NCI-H748 (cell line): ENCODE data around the gene PIBF1.
"Not testable (repeated sequence)": the region's sequence is repeated elsewhere in the genome, so short reads cannot be mapped to it uniquely, and the experiment has no call there.

ENCODE experiments used
- DNase-seq: peaks from one replicate; lab custom pipeline; 2025; ENCODE audit not compliant: unreplicated experiment; lab: John Stamatoyannopoulos, UW

PIBF1 gene

GRCh38 chr13:73001971-73002370, 220.0 kb downstream of the PIBF1 start:
- DNase-seq, result peak; percentile 81

GRCh38 chr13:73011751-73012150, 229.8 kb downstream of the PIBF1 start:
- no peak for DNase-seq

- DNase-seq, result no peak
Measured at GRCh38 chr13:73015805-73016204, 233.9 kb downstream of the PIBF1 start.

- no peak for DNase-seq
Measured at GRCh38 chr13:73018336-73018735, 236.4 kb downstream of the PIBF1 start.

- no peak for DNase-seq
Measured at GRCh38 chr13:73025217-73026012, 243.5 kb downstream of the PIBF1 start.

- no peak for DNase-seq
Measured at GRCh38 chr13:73034901-73035300, 253.0 kb downstream of the PIBF1 start.

- no peak for DNase-seq
Measured at GRCh38 chr13:73035660-73036059, 253.7 kb downstream of the PIBF1 start.

GRCh38 chr13:73036566-73036965, 254.6 kb downstream of the PIBF1 start:
- DNase-seq, result no peak

GRCh38 chr13:73038064-73038463, 256.1 kb downstream of the PIBF1 start:
- DNase-seq, result peak; percentile 80

- peak; percentile 85 for DNase-seq
Measured at GRCh38 chr13:73039201-73040108, 257.5 kb downstream of the PIBF1 start.

- no peak for DNase-seq
Measured at GRCh38 chr13:73040484-73040883, 258.6 kb downstream of the PIBF1 start.

- DNase-seq, result no peak
Measured at GRCh38 chr13:73040968-73041596, 259.1 kb downstream of the PIBF1 start.

GRCh38 chr13:73045031-73045430, 263.1 kb downstream of the PIBF1 start:
- no peak for DNase-seq

GRCh38 chr13:73048615-73049014, 266.7 kb downstream of the PIBF1 start:
- DNase-seq, result not testable (repeated sequence)

GRCh38 chr13:73054712-73055111, 272.8 kb downstream of the PIBF1 start:
- peak; percentile 98 for DNase-seq

- DNase-seq, result peak; percentile 69
Measured at GRCh38 chr13:73055813-73056564, 274.1 kb downstream of the PIBF1 start.

- DNase-seq, result peak; percentile 69
Measured at GRCh38 chr13:73056565-73056962, 274.6 kb downstream of the PIBF1 start.

- peak; percentile 58 for DNase-seq
Measured at GRCh38 chr13:73057284-73058063, 275.5 kb downstream of the PIBF1 start.

GRCh38 chr13:73058064-73058313, 276.1 kb downstream of the PIBF1 start:
- DNase-seq, result no peak

- DNase-seq, result no peak
Measured at GRCh38 chr13:73058432-73058735, 276.5 kb downstream of the PIBF1 start.
